HepG2 (cell line): ENCODE measurements around the gene SELENOM. TPM values are rescaled to one million over a fixed set of nuclear protein-coding genes. Genes with fewer than 3 reads are reported as not detected.

ENCODE experiments used
- ARNT2 ChIP-seq: sonication (generic); formaldehyde crosslinking; IDR thresholded peaks from 2 replicates; pipeline ENCODE4 v1.8.0; 2022; ENCODE audit warnings: mild to moderate bottlenecking, low read depth, missing genetic modification reagents, moderate library complexity
- BHLHE40 ChIP-seq: IDR thresholded peaks from 2 replicates; pipeline ENCODE4 v1.6.1; 2011; ENCODE audit warnings: low read length, improper control_type of control experiment
- BORCS8-MEF2B ChIP-seq: sonication (generic); formaldehyde crosslinking; IDR thresholded peaks from 2 replicates; pipeline ENCODE4 v1.8.0; 2022; ENCODE audit warnings: mild to moderate bottlenecking, missing genetic modification reagents
- ETV5 ChIP-seq: IDR thresholded peaks from 2 replicates; pipeline ENCODE4 v1.6.1; 2018; ENCODE audit warnings: missing biosample characterization, missing genetic modification reagents, inconsistent platforms, borderline replicate concordance
- HES4 ChIP-seq: sonication (generic); formaldehyde crosslinking; IDR thresholded peaks from 2 replicates; pipeline ENCODE4 v1.9.0; 2021; ENCODE audit warnings: mild to moderate bottlenecking, missing genetic modification reagents, borderline replicate concordance
- KDM5B ChIP-seq: sonication (generic); formaldehyde crosslinking; IDR thresholded peaks from 2 replicates; pipeline ENCODE4 v1.4.0; 2020; ENCODE audit warnings: missing genetic modification reagents, mild to moderate bottlenecking, borderline replicate concordance
- MAZ ChIP-seq, 2 experiments: sonication (generic) in 1 of 2; formaldehyde crosslinking in 1 of 2; IDR thresholded peaks; 2 replicates each; pipeline versions ENCODE4 v1.5.0 to v1.6.1; 2012 to 2020; ENCODE audit warnings: low read depth in 2 of 2, mild to moderate bottlenecking in 2 of 2, borderline replicate concordance in 1 of 2, improper control_type of control experiment in 1 of 2, low read length in 1 of 2, missing genetic modification reagents in 1 of 2, moderate library complexity in 1 of 2
- NFATC3 ChIP-seq: sonication (generic); formaldehyde crosslinking; IDR thresholded peaks from 2 replicates; pipeline ENCODE4 v1.5.1; 2020; ENCODE audit warnings: mild to moderate bottlenecking, missing genetic modification reagents
- ONECUT2 ChIP-seq: sonication (generic); formaldehyde crosslinking; IDR thresholded peaks from 2 replicates; pipeline ENCODE4 v1.4.0; 2020; ENCODE audit warnings: missing genetic modification reagents
- STAT6 ChIP-seq: sonication (generic); formaldehyde crosslinking; IDR thresholded peaks from 2 replicates; pipeline ENCODE4 v1.4.0; 2020; ENCODE audit warnings: missing genetic modification reagents, mild to moderate bottlenecking, borderline replicate concordance
- TCF12 ChIP-seq, 2 experiments: fragments of 450-650 bp in 1 of 2; sonication (generic) in 1 of 2; formaldehyde crosslinking in 1 of 2; IDR thresholded peaks; 2 replicates each; pipeline versions ENCODE4 v1.6.1 to v1.8.0; 2017 to 2022; ENCODE audit warnings: antibody characterized with exemption in 1 of 2, mild to moderate bottlenecking in 1 of 2, missing genetic modification reagents in 1 of 2, moderate library complexity in 1 of 2
- TOPORS ChIP-seq: sonication (generic); formaldehyde crosslinking; IDR thresholded peaks from 2 replicates; pipeline ENCODE4 v1.8.0; 2023; ENCODE audit warnings: mild to moderate bottlenecking, missing genetic modification reagents
- ZFX ChIP-seq: sonication (generic); formaldehyde crosslinking; IDR thresholded peaks from 2 replicates; pipeline ENCODE4 v1.4.0; 2020; ENCODE audit warnings: mild to moderate bottlenecking, low read depth, missing genetic modification reagents, moderate library complexity
- ZNF230 ChIP-seq: sonication (generic); formaldehyde crosslinking; IDR thresholded peaks from 2 replicates; pipeline ENCODE4 v1.4.0; 2020; ENCODE audit warnings: mild to moderate bottlenecking, missing genetic modification reagents
- ZNF282 ChIP-seq: fragments of 450-650 bp; IDR thresholded peaks from 2 replicates; pipeline ENCODE4 v1.6.1; 2018; ENCODE audit not compliant: partially characterized antibody
- ZNF761 ChIP-seq: sonication (generic); formaldehyde crosslinking; conservative IDR thresholded peaks from 2 replicates; pipeline ENCODE4 v1.4.0; 2020; ENCODE audit warnings: mild to moderate bottlenecking, missing genetic modification reagents
- ZNF878 ChIP-seq: sonication (generic); formaldehyde crosslinking; IDR thresholded peaks from 2 replicates; pipeline ENCODE4 v1.8.1; 2023; ENCODE audit warnings: mild to moderate bottlenecking, missing genetic modification reagents, moderate library complexity
- polyA plus RNA-seq, 8 experiments: library from polyadenylated mRNA; depleted of rRNA in 3 of 8; stranded (reverse) in 7 of 8; unstranded in 1 of 8; fragments of >200 nt; fragmentation: Illumina TruSeq in 4 of 8; extraction: Trizol in 4 of 8; gene quantifications; 2 replicates each; pipeline versions ENCODE4 v1.2.1 to v1.2.3, GENCODE V29; 2011 to 2016; ENCODE audit warnings: low read depth in 4 of 8, missing spikeins in 1 of 8, mixed read lengths in 1 of 8; ENCODE audit not compliant: insufficient read depth in 1 of 8
- total RNA-seq, 5 experiments: library from RNA; depleted of rRNA; stranded (reverse); fragments of >200 nt; fragmentation: Illumina TruSeq; extraction: Trizol; gene quantifications; 2 replicates each; pipeline ENCODE4 v1.2.3, GENCODE V29; 2016; ENCODE audit warnings: low read depth in 1 of 5
- TF ChIP-seq, protein P1 (sequence below): sonication (generic); formaldehyde crosslinking; IDR thresholded peaks from 2 replicates; pipeline ENCODE4 v1.4.0; 2020; ENCODE audit warnings: mild to moderate bottlenecking, low read depth, missing genetic modification reagents
- TF ChIP-seq, protein P2 (sequence below): sonication (generic); formaldehyde crosslinking; IDR thresholded peaks from 2 replicates; pipeline ENCODE4 v1.4.0; 2020; ENCODE audit warnings: missing genetic modification reagents

The SELENOM gene
- total and polyA plus RNA-seq, 2 of the 13 experiments (the other 11 are each of a cell fraction or from before 2014, with no cell fraction given), result 4.1 to 4.3 TPM

- TF ChIP-seq, protein P1, sequence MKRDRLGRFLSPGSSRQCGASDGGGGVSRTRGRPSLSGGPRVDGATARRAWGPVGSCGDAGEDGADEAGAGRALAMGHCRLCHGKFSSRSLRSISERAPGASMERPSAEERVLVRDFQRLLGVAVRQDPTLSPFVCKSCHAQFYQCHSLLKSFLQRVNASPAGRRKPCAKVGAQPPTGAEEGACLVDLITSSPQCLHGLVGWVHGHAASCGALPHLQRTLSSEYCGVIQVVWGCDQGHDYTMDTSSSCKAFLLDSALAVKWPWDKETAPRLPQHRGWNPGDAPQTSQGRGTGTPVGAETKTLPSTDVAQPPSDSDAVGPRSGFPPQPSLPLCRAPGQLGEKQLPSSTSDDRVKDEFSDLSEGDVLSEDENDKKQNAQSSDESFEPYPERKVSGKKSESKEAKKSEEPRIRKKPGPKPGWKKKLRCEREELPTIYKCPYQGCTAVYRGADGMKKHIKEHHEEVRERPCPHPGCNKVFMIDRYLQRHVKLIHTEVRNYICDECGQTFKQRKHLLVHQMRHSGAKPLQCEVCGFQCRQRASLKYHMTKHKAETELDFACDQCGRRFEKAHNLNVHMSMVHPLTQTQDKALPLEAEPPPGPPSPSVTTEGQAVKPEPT (CRISPR knock-in tag), result peak; percentile 85; the same call in 1 of the 2 replicates
- TF ChIP-seq KDM5B, result peak; percentile 62
- peak; percentile 62; the same call in 1 of the 2 replicates for TF ChIP-seq BORCS8-MEF2B
- TF ChIP-seq HES4, result 0 out of 2 replicates have a peak, but pooled peaks have one; percentile 34
- TF ChIP-seq ZNF761 (CRISPR knock-in tag), result peak; percentile 88
- TF ChIP-seq MAZ (IDR thresholded peaks at IDR 0.05; ENCODE audit: borderline replicate concordance, low read depth, low read length), result peak; percentile 65; the same call in 1 of the 2 replicates
- TF ChIP-seq MAZ (CRISPR knock-in tag; IDR thresholded peaks at IDR 0.05; ENCODE audit: low read depth), result no peak
- 0 out of 2 replicates have a peak, but pooled peaks have one; percentile 67 for TF ChIP-seq NFATC3 (CRISPR knock-in tag)
- TF ChIP-seq ETV5 (CRISPR knock-in tag), result 0 out of 2 replicates have a peak, but pooled peaks have one; percentile 10
- TF ChIP-seq BHLHE40, result peak; percentile 88
- peak; percentile 61 for TF ChIP-seq ARNT2 (CRISPR knock-in tag)
- TF ChIP-seq TOPORS, result peak; percentile 61; the same call in 1 of the 2 replicates
- TF ChIP-seq ONECUT2, result no peak
- TF ChIP-seq ZNF230 (CRISPR knock-in tag), result 0 out of 2 replicates have a peak, but pooled peaks have one; percentile 70
- TF ChIP-seq ZNF878, result 0 out of 2 replicates have a peak, but pooled peaks have one; percentile 44
- TF ChIP-seq ZFX (CRISPR knock-in tag), result peak; percentile 60
- TF ChIP-seq, protein P2, sequence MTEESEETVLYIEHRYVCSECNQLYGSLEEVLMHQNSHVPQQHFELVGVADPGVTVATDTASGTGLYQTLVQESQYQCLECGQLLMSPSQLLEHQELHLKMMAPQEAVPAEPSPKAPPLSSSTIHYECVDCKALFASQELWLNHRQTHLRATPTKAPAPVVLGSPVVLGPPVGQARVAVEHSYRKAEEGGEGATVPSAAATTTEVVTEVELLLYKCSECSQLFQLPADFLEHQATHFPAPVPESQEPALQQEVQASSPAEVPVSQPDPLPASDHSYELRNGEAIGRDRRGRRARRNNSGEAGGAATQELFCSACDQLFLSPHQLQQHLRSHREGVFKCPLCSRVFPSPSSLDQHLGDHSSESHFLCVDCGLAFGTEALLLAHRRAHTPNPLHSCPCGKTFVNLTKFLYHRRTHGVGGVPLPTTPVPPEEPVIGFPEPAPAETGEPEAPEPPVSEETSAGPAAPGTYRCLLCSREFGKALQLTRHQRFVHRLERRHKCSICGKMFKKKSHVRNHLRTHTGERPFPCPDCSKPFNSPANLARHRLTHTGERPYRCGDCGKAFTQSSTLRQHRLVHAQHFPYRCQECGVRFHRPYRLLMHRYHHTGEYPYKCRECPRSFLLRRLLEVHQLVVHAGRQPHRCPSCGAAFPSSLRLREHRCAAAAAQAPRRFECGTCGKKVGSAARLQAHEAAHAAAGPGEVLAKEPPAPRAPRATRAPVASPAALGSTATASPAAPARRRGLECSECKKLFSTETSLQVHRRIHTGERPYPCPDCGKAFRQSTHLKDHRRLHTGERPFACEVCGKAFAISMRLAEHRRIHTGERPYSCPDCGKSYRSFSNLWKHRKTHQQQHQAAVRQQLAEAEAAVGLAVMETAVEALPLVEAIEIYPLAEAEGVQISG (CRISPR knock-in tag), result no peak
- no peak for TF ChIP-seq ZNF282
- TF ChIP-seq TCF12 (IDR thresholded peaks at IDR 0.05), result no peak
- TF ChIP-seq TCF12 (CRISPR knock-in tag; IDR thresholded peaks at IDR 0.05), result 0 out of 2 replicates have a peak, but pooled peaks have one; percentile 28
- TF ChIP-seq STAT6, result no peak
Measured at GRCh38 chr22:31080848-31081649, 26.3 kb downstream of the SELENOM start, which contains the start of gene SMTN (continued).
